Dermis microvascular lymphatic vessel endothelial cell (primary cell): ENCODE measurements around the gene IGLL1. TPM values are rescaled to one million over a fixed set of nuclear protein-coding genes. Genes with fewer than 3 reads are reported as not detected.
"Not testable (repeated sequence)": the region's sequence is repeated elsewhere in the genome, so short reads cannot be mapped to it uniquely, and the experiment has no call there.

Experiments used
- DNase-seq, 2 donors: peaks; one replicate each; pipeline versions ENCODE4 v3.0.0 to v3.0.0-alpha.2; 2010; ENCODE audit warnings: low read depth in 2 of 2
- total RNA-seq: library from RNA; depleted of rRNA; stranded (reverse); fragments of >200 nt; gene quantifications from 2 replicates; pipeline ENCODE4 v1.2.1, GENCODE V29; 2014

The IGLL1 gene
- total RNA-seq, result not detected in 2 replicates

- no peak for DNase-seq
Measured at GRCh38 chr22:23579870-23580575, at the start of gene IGLL1. IGLL1 (minus strand) TSS chr22:23580290; CDS start chr22:23580190, 100 bp downstream.

DNA sequence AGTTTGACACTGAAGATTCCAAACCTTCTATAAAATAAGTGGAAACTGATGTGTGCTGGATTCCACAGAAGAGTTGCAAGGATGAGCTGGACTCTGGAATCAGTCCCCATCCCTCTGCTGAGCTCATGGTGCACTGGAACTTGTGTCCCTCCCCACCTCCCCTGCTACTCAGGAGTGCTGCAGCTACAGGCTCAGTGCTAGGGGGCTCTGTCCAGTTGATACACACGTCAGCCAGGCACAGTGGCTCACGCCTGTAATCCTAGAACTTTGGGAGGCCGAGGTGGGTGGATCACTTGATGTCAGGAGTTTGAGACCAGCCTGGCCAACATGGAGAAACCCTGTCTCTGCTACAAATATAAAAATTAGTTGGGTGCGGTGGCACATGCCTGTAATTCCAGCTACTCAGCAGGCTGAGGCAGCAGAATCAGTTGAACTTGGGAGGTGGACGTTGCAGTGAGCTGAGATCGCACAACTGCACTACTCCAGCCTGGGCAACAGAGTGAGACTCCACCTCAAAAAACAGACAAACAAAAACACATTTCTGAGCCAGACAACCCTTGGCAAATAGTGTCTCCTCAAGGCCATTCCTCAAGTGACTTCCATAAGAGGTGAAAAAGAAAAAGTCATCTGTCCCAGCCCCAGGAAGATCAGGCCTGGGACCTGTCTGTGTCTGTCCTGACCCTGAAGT is 48.1 kb upstream of the IGLL1 start:
- DNase-seq, result not testable (repeated sequence)

GRCh38 chr22:23627401-23628055 is 47.4 kb upstream of the IGLL1 start:
- peak; percentile 27 to 54 for DNase-seq

DNA sequence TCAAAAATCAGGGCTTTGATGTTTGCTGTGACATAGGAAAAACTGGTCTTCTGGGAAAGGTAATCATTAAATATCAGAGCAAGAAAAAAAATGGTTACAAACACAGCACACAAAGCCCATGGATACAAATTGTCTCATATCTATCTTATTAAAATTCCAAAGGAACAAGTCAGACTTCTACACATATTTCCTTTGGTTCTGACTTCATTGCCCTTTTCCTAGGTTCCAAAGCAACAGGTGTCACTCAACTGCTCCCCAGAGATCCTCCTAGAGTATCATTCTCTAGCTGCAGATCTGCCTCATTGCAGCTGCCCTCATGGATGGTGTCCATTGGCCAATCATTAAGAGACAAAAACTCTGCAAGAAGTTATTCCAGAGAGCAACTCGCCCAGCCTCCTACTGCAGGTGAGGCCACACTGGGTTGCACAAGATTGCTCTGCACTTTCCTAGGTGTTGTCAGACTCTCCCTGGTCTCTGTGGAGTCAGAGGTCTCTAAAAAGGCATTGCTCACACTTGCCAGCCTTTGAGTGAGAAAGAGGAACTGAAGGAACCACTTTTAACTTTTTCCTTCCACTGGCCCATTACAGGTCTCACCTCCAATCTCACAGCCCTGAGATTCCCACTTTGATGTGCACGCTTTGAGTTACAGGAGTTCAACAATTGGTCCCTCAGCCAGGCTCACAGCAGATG is 46.3 kb upstream of the IGLL1 start:
- no peak for DNase-seq

GRCh38 chr22:23622634-23623033 is 42.5 kb upstream of the IGLL1 start:
- DNase-seq, result no peak

DNA sequence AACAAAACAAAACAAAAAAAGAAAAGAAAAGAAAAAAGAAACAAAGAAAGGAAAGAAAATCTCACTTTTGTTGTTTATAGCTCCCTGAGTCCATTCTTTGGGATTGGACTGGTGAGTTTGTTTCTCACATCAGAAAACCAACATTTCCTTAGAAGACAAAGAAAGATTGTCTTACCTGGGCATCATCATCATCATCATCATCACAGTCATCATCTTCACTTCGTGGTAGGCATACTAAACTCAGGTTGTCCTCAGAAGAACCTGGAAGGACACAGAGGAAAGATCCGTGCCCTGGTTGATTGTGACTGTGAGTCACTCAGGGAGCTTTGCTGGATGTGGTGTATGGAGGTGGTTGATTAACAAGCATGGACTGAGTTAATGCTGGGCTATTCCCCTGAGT is 41.8 kb upstream of the IGLL1 start:
- not testable (repeated sequence) for DNase-seq

DNA sequence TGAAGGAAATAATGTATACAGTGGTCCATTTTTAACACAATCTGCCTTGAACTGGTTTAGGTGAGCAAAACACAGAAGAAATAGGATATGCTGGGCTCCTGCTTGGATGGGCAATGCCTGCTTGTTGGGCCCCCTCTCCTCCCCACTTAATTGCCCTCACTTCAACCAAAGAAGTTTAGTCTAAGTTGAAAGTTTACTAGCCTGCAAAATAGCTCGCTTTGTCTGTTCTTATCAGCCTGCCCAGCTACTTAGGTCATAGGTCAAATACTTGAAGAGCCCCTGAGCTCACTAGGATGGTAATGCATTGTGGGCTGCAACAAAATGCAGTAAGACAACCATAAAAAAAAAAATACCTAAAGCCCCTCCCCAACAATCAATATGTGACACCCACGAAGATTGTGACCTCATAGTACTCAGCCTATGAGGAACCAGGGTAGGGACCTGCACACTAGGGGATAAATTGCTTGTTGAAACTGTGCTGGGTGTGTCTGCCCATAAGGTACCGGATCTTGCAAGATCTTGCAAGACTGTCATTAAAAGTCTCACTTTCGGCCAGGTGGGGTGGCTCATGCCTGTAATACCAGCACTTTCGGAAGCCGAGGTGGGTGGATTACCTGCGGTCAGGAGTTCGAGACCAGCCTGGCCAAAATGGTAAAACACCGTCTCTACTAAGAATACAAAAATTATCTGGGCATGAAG is 41.1 kb upstream of the IGLL1 start:
- DNase-seq, result no peak

- DNase-seq, result no peak
Measured at GRCh38 chr22:23613193-23613972, 33.3 kb upstream of the IGLL1 start.

DNA sequence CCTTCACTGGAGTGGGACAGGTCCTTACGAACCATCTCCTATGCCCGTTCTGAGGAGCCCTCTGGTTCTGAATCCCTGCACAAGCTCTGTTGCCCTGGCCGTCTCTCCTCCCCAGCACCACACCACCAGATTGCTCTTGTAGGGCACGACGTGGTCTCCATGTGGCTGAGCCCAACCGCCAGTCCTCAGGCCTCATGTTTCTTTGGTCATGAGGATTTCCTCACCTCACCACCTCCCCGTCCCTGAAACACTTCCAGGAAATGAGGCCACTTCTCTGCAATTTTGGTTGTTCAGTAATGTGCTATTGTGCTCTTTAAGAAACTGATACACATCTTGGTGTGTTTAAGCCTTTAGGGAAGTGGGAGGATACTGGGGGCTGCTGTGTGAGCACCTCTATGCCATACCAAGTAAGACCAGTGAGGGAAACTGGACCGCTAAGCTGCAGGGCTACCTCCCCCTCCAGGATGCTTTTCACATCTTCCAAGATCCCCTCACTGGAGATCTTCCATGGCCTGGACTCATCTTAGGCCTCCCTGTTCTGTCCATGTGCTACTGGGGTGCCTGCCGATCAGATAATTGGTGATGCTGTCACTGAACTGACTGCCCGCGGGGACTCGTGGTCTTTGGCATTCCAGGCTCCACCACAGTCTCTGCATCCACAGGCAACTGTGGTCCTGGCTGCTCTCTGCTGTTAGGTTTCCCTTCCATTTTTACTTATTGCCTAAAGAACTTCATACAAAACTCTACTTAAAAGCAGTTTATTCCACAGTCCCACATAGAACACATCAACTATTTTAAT is 30.1 kb upstream of the IGLL1 start:
- no peak for DNase-seq

- DNase-seq, result peak in 1 of 2 donors; percentile 10
Measured at GRCh38 chr22:23608583-23608982, 28.5 kb upstream of the IGLL1 start.

- no peak for DNase-seq
Measured at GRCh38 chr22:23606204-23607131, 26.4 kb upstream of the IGLL1 start.

DNA sequence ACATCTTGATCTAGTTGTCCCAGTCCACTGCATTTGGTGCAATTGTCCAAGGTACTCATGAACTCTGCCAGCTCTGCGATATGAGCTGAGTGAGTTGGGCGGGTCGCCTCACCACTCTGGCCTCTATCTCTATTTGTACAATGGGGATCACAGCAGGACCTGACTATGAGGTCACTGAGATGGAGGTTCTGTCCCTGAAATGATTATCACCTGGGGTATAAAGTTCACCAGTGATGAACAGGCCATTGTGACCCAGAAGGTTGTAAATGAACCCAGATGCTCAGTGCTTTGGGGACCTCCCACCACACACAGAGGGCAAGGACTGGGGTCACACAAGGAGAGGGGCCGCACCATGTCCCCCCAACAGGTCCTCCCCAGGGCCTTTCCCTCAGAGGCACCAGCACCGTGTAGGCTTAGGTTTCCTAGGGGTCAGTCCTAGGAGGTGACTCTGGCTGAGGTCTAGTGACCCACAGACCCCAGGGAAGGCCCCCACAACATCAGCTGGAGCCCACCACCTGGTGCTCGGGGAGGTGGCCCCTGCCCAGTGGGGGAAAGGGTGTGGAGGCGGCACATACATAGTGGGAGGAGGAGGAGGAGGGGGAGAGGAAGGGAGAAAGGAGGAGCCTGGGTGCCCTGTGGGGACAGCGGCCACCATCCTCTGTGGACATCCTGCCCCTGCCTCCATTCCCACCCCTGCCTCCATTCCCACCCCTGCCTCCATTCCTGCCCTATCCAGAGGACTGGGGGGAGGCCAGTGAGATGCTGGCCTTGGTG is 25.0 kb upstream of the IGLL1 start:
- no peak for DNase-seq

DNA sequence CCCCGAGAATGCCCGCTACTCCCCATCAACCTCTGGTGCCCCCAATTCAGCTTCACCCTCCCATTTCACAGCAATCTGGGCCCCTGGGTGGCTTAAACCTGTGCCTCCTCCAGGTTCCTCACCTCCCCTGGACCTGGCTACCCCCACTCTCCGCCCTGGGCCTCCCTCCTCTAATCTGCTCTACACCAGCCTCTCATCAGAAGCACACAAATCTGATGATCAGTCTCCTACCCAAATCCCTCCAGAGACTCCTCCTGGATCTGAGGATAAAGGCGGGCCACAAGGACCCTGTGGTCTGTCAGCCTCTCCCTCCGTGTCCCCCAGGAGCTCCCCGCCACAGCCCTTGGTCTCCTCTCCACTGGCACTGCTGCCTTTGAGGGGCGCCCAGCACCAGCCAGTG is 23.2 kb upstream of the IGLL1 start:
- DNase-seq, result no peak

- DNase-seq, result no peak
Measured at GRCh38 chr22:23598805-23599518, 18.9 kb upstream of the IGLL1 start.

GRCh38 chr22:23597576-23598268 is 17.6 kb upstream of the IGLL1 start:
- DNase-seq, result not testable (repeated sequence)

DNA sequence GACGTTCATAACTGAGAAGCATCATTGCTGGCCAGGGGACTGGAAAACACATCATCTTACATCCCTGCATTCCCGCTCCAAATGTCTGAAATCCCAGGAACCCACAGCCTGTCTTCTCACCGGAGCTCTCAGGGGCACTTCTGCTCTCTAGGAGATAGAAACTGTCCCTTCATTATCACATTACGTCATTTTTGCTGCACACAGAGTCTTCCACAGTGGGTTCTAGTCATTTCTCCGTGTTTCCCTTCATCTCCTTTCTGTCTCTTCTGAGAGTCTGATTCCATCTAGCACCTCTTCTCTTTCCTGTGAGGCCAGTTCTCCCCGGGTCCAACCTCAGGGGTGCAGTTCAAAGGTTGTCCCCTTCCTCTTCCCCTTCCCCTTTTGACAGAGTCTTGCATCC is 15.8 kb upstream of the IGLL1 start:
- DNase-seq, result not testable (repeated sequence)

GRCh38 chr22:23591846-23592245 is 11.8 kb upstream of the IGLL1 start:
- DNase-seq, result peak; percentile 52 to 88
